OCI-LY1 (cell line): ENCODE data around the gene ESR1.

Experiments used
- H2AFZ ChIP-seq: fragments of 200-600 bp; sonication (generic), shearing (Covaris generic); 2 replicates; pipeline ENCODE4 v1.6.0; 2014; ENCODE audit warnings: antibody characterized with exemption, mild to moderate bottlenecking, low read length
- H3F3A ChIP-seq: fragments of 200-600 bp; sonication (generic), shearing (Covaris generic); 2 replicates; pipeline ENCODE4 v1.6.0; 2014; ENCODE audit warnings: mild to moderate bottlenecking, antibody characterized with exemption, low read length, moderate library complexity; ENCODE audit not compliant: insufficient read depth
- H3K27ac ChIP-seq: fragments of 200-600 bp; sonication (generic); 2 replicates; pipeline ENCODE4 v1.5.1; 2014; ENCODE audit warnings: low read length, mixed run types, mild to moderate bottlenecking, low read depth; ENCODE audit not compliant: poor library complexity, severe bottlenecking
- H3K27me3 ChIP-seq: fragments of 200-600 bp; sonication (generic); 2 replicates; pipeline ENCODE4 v1.6.0; 2014; ENCODE audit warnings: antibody characterized with exemption, mild to moderate bottlenecking, low read length, moderate library complexity; ENCODE audit not compliant: insufficient read depth
- H3K36me3 ChIP-seq: fragments of 200-600 bp; sonication (generic); 2 replicates; pipeline ENCODE4 v1.6.1; 2014; ENCODE audit warnings: mild to moderate bottlenecking, antibody characterized with exemption, low read length, moderate library complexity, mixed read lengths; ENCODE audit not compliant: insufficient read depth
- H3K4me1 ChIP-seq: fragments of 200-600 bp; sonication (generic); 2 replicates; pipeline ENCODE4 v1.5.1; 2014; ENCODE audit warnings: mild to moderate bottlenecking, low read length, moderate library complexity; ENCODE audit not compliant: insufficient read depth, severe bottlenecking
- H3K4me2 ChIP-seq: fragments of 200-600 bp; sonication (generic), shearing (Covaris generic); 2 replicates; pipeline ENCODE4 v1.6.1; 2014; ENCODE audit warnings: low read length
- H3K4me3 ChIP-seq: fragments of 200-600 bp; sonication (generic); 2 replicates; pipeline ENCODE4 v1.5.1; 2014; ENCODE audit warnings: low read length, low read depth, mild to moderate bottlenecking, mixed read lengths; ENCODE audit not compliant: poor library complexity, severe bottlenecking
- H3K79me2 ChIP-seq: fragments of 200-600 bp; shearing (Covaris generic); 2 replicates; pipeline ENCODE4 v1.6.1; 2016; ENCODE audit warnings: mixed run types, low read length, mixed read lengths; ENCODE audit not compliant: insufficient read depth
- H3K9ac ChIP-seq: fragments of 200-600 bp; sonication (generic), shearing (Covaris generic); 2 replicates; pipeline ENCODE4 v1.6.1; 2014; ENCODE audit warnings: mild to moderate bottlenecking, low read length, mixed read lengths
- H3K9me2 ChIP-seq: fragments of 200-600 bp; sonication (generic), shearing (Covaris generic); 2 replicates; pipeline ENCODE4 v1.6.1; 2014; ENCODE audit warnings: low read depth, mild to moderate bottlenecking, low read length, mixed read lengths
- H3K9me3 ChIP-seq: fragments of 200-600 bp; shearing (Covaris generic); 2 replicates; pipeline ENCODE4 v1.6.1; 2014; ENCODE audit warnings: low read length, mixed read lengths
- H4K20me1 ChIP-seq: fragments of 200-600 bp; sonication (generic), shearing (Covaris generic); 2 replicates; pipeline ENCODE4 v1.6.0; 2016; ENCODE audit warnings: mild to moderate bottlenecking, low read length; ENCODE audit not compliant: insufficient read depth
- EZH2 ChIP-seq: fragments of 200-600 bp; sonication (generic), shearing (Covaris generic); IDR thresholded peaks from 2 replicates; pipeline ENCODE4 v1.8.0; 2017; ENCODE audit warnings: borderline replicate concordance, mixed run types, mild to moderate bottlenecking, antibody characterized with exemption, low read length, moderate library complexity, mixed read lengths
- TF ChIP-seq, protein P1 (sequence below): fragments of 200-600 bp; sonication (generic), shearing (Covaris generic); IDR thresholded peaks from 2 replicates; pipeline ENCODE4 v1.5.1; 2017; ENCODE audit warnings: mild to moderate bottlenecking, antibody characterized with exemption, low read length, moderate library complexity, mixed read lengths

ESR1 gene

GRCh38 chr6:151822252-151823111 lies 15.0 kb downstream of the ESR1 start:
- H4K20me1 ChIP-seq, result no peaks in the 10 kb centered on the region
- H2AFZ ChIP-seq, result no peak overlapping the region
- no peaks in the 10 kb centered on the region for H3F3A ChIP-seq
- H3K36me3 ChIP-seq, result no peaks in the 10 kb centered on the region
- H3K27me3 ChIP-seq, result no peaks in the 10 kb centered on the region
- no peak overlapping the region for H3K27ac ChIP-seq
- no peaks in the 10 kb centered on the region for H3K4me1 ChIP-seq
- no peaks in the 10 kb centered on the region for H3K9me2 ChIP-seq
- no peak overlapping the region for H3K4me3 ChIP-seq
- no peaks in the 10 kb centered on the region for H3K9me3 ChIP-seq
- no peak for TF ChIP-seq EZH2
- TF ChIP-seq, protein P1, sequence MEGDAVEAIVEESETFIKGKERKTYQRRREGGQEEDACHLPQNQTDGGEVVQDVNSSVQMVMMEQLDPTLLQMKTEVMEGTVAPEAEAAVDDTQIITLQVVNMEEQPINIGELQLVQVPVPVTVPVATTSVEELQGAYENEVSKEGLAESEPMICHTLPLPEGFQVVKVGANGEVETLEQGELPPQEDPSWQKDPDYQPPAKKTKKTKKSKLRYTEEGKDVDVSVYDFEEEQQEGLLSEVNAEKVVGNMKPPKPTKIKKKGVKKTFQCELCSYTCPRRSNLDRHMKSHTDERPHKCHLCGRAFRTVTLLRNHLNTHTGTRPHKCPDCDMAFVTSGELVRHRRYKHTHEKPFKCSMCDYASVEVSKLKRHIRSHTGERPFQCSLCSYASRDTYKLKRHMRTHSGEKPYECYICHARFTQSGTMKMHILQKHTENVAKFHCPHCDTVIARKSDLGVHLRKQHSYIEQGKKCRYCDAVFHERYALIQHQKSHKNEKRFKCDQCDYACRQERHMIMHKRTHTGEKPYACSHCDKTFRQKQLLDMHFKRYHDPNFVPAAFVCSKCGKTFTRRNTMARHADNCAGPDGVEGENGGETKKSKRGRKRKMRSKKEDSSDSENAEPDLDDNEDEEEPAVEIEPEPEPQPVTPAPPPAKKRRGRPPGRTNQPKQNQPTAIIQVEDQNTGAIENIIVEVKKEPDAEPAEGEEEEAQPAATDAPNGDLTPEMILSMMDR, result no peak
- H3K9ac ChIP-seq, result no peak overlapping the region
- no peak overlapping the region for H3K4me2 ChIP-seq
- no peaks in the 10 kb centered on the region for H3K79me2 ChIP-seq

DNA sequence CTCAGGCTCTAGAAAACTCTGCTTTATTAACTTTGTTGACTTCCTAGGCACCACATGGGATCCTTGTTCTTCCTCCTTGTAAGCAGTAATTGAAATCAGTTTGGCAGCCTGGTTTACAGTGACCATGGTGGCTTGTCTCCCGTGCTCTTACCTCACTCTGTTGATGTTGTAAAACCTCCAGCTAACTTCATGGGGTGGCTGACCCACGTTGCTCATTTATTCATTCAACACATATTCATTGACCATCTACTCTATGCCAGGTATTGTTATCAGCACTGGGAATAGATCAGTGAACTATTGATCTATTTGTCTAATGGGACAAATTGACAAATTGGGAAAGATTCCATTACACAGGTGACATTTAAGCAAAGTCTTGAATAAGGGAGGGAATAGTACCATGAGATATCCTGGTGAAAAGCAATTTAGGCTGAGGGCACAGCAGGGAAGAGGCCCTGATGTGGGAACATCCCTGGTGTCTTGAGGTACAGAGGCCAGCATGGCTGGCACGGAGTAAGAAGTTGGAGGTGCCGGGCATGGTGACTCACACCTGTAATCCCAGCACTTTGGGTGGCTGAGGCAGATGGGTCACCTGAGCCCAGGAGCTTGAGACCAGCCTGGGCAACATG lies 19.1 kb downstream of the ESR1 start:
- Histone ChIP-seq H3K27ac (no peak overlapping the region), H3K9me3 (no peaks in the 10 kb centered on the region), H3K4me2 (no peak overlapping the region), H3K36me3 (no peaks in the 10 kb centered on the region), H3K79me2 (no peaks in the 10 kb centered on the region), H2AFZ (no peak overlapping the region), H3K4me1 (no peaks in the 10 kb centered on the region), H3K9me2 (no peaks in the 10 kb centered on the region), H3F3A (no peaks in the 10 kb centered on the region), H3K9ac (no peak overlapping the region), H3K27me3 (no peaks in the 10 kb centered on the region), H4K20me1 (no peaks in the 10 kb centered on the region), H3K4me3 (no peak overlapping the region)
- no peak for TF ChIP-seq EZH2
- TF ChIP-seq, protein P1, result no peak

DNA sequence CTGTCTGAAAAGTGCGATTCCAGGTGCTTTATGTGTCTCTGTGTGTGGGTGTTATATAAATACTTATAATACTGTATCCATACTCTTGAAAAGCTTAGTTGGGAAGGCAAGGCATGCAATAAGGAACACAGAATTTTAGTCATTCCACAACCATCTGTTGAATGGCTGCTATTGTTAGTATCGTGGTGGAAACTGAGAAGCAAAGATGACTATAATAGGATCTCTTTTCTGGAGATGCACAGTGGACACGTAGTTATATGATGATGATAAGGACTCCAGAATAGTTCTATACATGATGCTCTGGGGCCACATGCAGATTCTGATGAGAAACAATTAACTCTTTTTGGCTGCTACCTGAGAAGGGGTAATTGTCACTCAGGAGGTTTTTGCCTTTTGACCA lies 25.2 kb downstream of the ESR1 start:
- no peaks in the 10 kb centered on the region for H3F3A ChIP-seq
- no peaks in the 10 kb centered on the region for H3K36me3 ChIP-seq
- no peaks in the 10 kb centered on the region for H3K9me3 ChIP-seq
- no peak overlapping the region for H2AFZ ChIP-seq
- no peaks in the 10 kb centered on the region for H4K20me1 ChIP-seq
- no peaks in the 10 kb centered on the region for H3K27me3 ChIP-seq
- H3K4me1 ChIP-seq, result no peaks in the 10 kb centered on the region
- TF ChIP-seq EZH2, result no peak
- TF ChIP-seq, protein P1, result no peak
- no peak overlapping the region for H3K9ac ChIP-seq
- H3K79me2 ChIP-seq, result no peaks in the 10 kb centered on the region
- H3K9me2 ChIP-seq, result no peaks in the 10 kb centered on the region
- no peak overlapping the region for H3K27ac ChIP-seq
- H3K4me2 ChIP-seq, result no peak overlapping the region
- H3K4me3 ChIP-seq, result no peak overlapping the region
